ENCODE data around the gene ATN1.
A peak's percentile ranks its signal among the peaks of the same experiment; 100 is the strongest.
"Not testable (repeated sequence)": the region's sequence is repeated elsewhere in the genome, so short reads cannot be mapped to it uniquely, and the experiment has no call there.

Gene ATN1

GRCh38 chr12:6888360-6888759 is 39.4 kb upstream of the ATN1 start:
- no peak for TF ChIP-seq FOXP2 (optimal IDR thresholded peaks at IDR 0.05; ENCODE audit: control extremely low read depth, extremely low read length, insufficient read depth)
- TF ChIP-seq POLR2AphosphoS5 (IDR thresholded peaks at IDR 0.05; ENCODE audit: borderline replicate concordance, low read depth, low read length): no peak
- DNase-seq (ENCODE audit: low read depth, low spot score): no peak
- no peak overlapping the region for H3K9ac ChIP-seq (ENCODE audit: insufficient read length)
- H3K9me3 ChIP-seq (ENCODE audit: low read depth, low read length): no peaks in the 10 kb centered on the region
- H3K36me3 ChIP-seq (ENCODE audit: insufficient read depth, low read length): no peaks in the 10 kb centered on the region; the same call in 1 of the 2 replicates
- no peak overlapping the region for H3K4me3 ChIP-seq
- peak overlapping the region; percentile 57; the same call in 1 of the 2 replicates for H3K27ac ChIP-seq

GRCh38 chr12:6888794-6889193 is 39.0 kb upstream of the ATN1 start:
- H3K27ac ChIP-seq: peak overlapping the region; percentile 57; the same call in 1 of the 2 replicates
- H3K9ac ChIP-seq (ENCODE audit: insufficient read length); DNase-seq (ENCODE audit: low read depth, low spot score); H3K4me3 ChIP-seq; H3K9me3 ChIP-seq (ENCODE audit: low read depth, low read length); H3K36me3 ChIP-seq (ENCODE audit: insufficient read depth, low read length): not testable (repeated sequence)

DNA sequence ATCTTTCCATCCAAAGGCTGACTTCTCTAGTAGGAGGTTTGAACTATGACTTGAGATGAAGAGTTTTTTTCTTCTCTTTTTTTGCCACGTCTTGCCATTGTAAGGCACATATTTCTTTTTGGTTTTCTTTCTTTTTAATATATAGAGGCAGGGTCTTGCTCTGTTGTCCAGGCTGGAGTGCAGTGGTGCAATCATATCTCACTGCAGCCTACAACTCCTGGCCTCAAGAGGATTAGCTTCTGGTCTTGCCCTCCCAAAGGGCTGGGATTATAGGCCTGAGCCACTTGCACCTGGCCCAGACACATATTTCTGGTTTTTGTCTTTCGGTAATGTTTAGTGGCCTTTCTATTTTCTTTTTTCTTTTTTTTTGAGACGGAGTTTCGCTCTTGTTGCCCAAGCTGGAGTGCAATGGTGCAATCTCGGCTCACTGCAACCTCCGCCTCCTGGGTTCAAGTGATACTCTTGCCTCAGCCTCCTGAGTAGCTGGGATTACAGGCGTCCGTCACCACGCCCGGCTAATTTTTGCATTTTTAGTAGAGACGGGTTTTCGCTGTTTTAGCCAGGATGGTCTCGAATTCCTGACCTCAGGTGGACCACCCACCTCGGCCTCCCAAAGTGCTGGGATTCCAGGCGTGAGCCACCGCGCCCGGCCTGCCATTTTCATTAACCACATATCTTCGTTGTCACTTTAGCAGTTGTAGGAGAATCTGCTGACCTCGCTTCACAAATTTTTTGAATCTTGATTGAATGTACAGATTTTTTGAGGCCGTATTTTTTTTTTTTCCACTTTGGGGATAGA is 37.8 kb upstream of the ATN1 start:
- not testable (repeated sequence) for DNase-seq (ENCODE audit: low read depth, low spot score)

GRCh38 chr12:6890789-6891645 is 36.7 kb upstream of the ATN1 start:
- peak; percentile 91 for TF ChIP-seq FOXP2 (optimal IDR thresholded peaks at IDR 0.05; ENCODE audit: control extremely low read depth, extremely low read length, insufficient read depth)
- no peak for TF ChIP-seq EZH2 (IDR thresholded peaks at IDR 0.05)
- peak; percentile 93 for TF ChIP-seq POLR2AphosphoS5 (IDR thresholded peaks at IDR 0.05; ENCODE audit: borderline replicate concordance, low read depth, low read length)
- peak overlapping the region; percentile 94 for H3K9ac ChIP-seq (ENCODE audit: insufficient read length)
- DNase-seq (ENCODE audit: low read depth, low spot score): peak; percentile 80

More for the DNA sequence above, 37.8 kb upstream of the ATN1 start:
- not testable (repeated sequence) for H3K36me3 ChIP-seq (ENCODE audit: insufficient read depth, low read length); H3K9me3 ChIP-seq (ENCODE audit: low read depth, low read length)
- Histone ChIP-seq H3K9ac (ENCODE audit: insufficient read length) (peak overlapping the region; percentile 94), H3K4me3 (peak overlapping the region; percentile 77; the same call in 1 of the 2 replicates), H3K27ac (peak overlapping the region; percentile 99)

GRCh38 chr12:6891646-6892001 is 36.1 kb upstream of the ATN1 start:
- peak overlapping the region; percentile 83 for H3K9ac ChIP-seq (ENCODE audit: insufficient read length)
- peak overlapping the region; percentile 72 for H3K4me3 ChIP-seq
- H3K9me3 ChIP-seq (ENCODE audit: low read depth, low read length): no peaks in the 10 kb centered on the region
- no peaks in the 10 kb centered on the region; the same call in 1 of the 2 replicates for H3K36me3 ChIP-seq (ENCODE audit: insufficient read depth, low read length)
- peak overlapping the region; percentile 91 for H3K27ac ChIP-seq
- no peak for DNase-seq (ENCODE audit: low read depth, low spot score)
- TF ChIP-seq POLR2AphosphoS5 (IDR thresholded peaks at IDR 0.05; ENCODE audit: borderline replicate concordance, low read depth, low read length) (no peak), EZH2 (IDR thresholded peaks at IDR 0.05) (no peak), FOXP2 (optimal IDR thresholded peaks at IDR 0.05; ENCODE audit: control extremely low read depth, extremely low read length, insufficient read depth) (no peak)

More at GRCh38 chr12:6890789-6891645, 36.7 kb upstream of the ATN1 start:
- peak overlapping the region; percentile 77 for H3K4me3 ChIP-seq
- H3K36me3 ChIP-seq (ENCODE audit: insufficient read depth, low read length): no peaks in the 10 kb centered on the region; the same call in 1 of the 2 replicates
- H3K9me3 ChIP-seq (ENCODE audit: low read depth, low read length): no peaks in the 10 kb centered on the region
- H3K27ac ChIP-seq: peak overlapping the region; percentile 99

DNA sequence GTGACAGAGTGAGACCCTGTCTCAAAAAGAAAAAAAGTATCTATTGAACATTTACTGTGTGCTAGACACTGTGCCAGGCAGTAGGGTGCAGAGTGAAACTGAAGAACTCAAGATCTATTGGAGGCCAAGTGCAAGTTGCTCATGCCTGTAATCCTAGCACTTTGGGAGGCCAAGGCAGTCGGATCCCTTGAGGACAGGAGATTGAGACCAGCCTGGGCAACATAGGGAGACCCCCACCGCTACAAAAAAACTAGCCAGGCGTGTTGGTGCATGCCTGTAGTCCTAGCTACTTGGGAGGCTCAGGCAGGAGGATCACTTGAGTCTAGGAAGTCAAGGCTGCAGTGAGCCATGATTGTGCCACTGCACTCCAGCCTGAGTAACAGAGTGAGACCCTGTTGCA is 35.1 kb upstream of the ATN1 start:
- not testable (repeated sequence) for H3K9ac ChIP-seq (ENCODE audit: insufficient read length); H3K9me3 ChIP-seq (ENCODE audit: low read depth, low read length); H3K27ac ChIP-seq; DNase-seq (ENCODE audit: low read depth, low spot score); H3K4me3 ChIP-seq; H3K36me3 ChIP-seq (ENCODE audit: insufficient read depth, low read length)

GRCh38 chr12:6894321-6894720 is 33.4 kb upstream of the ATN1 start:
- Histone ChIP-seq H3K27ac (no peak overlapping the region), H3K9me3 (ENCODE audit: low read depth, low read length) (no peaks in the 10 kb centered on the region), H3K36me3 (ENCODE audit: insufficient read depth, low read length) (no peaks in the 10 kb centered on the region; the same call in 1 of the 2 replicates), H3K4me3 (no peak overlapping the region), H3K9ac (ENCODE audit: insufficient read length) (no peak overlapping the region)
- no peak for DNase-seq (ENCODE audit: low read depth, low spot score)
- TF ChIP-seq POLR2AphosphoS5 (IDR thresholded peaks at IDR 0.05; ENCODE audit: borderline replicate concordance, low read depth, low read length): no peak
- TF ChIP-seq EZH2 (IDR thresholded peaks at IDR 0.05): no peak
- TF ChIP-seq FOXP2 (optimal IDR thresholded peaks at IDR 0.05; ENCODE audit: control extremely low read depth, extremely low read length, insufficient read depth): no peak

DNA sequence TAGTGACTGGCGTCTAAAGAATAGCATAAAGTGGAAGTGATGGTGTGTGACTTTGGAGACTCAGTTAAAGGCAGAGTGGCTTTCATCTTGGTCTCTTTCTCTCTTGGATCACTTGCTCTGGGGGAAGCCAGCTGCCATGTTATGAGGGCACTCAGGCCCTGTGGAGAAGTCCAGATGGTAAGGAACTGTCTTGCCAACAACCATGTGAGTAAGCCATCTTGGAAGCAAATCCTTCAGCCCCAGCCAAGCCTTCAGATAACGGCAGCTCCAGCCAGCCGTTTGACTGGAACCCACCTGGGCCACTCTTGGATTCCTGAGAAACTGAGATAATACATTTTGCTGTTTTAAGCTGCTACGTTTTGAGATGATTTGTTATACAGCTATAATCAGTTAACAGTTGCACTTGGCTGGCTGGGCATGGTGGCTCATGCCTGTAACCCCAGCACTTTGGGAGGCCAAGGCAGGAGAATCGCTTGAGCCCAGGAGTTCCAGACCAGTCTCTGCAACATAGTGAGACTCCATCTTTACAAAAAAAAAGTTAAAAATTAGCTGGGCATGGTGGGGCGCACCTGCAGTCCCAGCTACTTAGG is 30.8 kb upstream of the ATN1 start:
- Histone ChIP-seq H3K9me3 (ENCODE audit: low read depth, low read length) (no peaks in the 10 kb centered on the region), H3K36me3 (ENCODE audit: insufficient read depth, low read length) (no peaks in the 10 kb centered on the region), H3K4me3 (no peak overlapping the region), H3K9ac (ENCODE audit: insufficient read length) (no peak overlapping the region), H3K27ac (no peak overlapping the region)
- TF ChIP-seq FOXP2 (optimal IDR thresholded peaks at IDR 0.05; ENCODE audit: control extremely low read depth, extremely low read length, insufficient read depth) (no peak), POLR2AphosphoS5 (IDR thresholded peaks at IDR 0.05; ENCODE audit: borderline replicate concordance, low read depth, low read length) (no peak), EZH2 (IDR thresholded peaks at IDR 0.05) (no peak)
- no peak for DNase-seq (ENCODE audit: low read depth, low spot score)

Data from SK-N-MC (cell line).